ES-I3 (cell line): ENCODE data around the gene RAD51B.

Experiments used
- H3K36me3 ChIP-seq: 2 replicates; pipeline ENCODE4 v1.6.1; 2013; ENCODE audit warnings: mild to moderate bottlenecking, low read length, control low read depth, moderate library complexity; ENCODE audit not compliant: insufficient read depth
- H3K4me1 ChIP-seq: 2 replicates; pipeline ENCODE4 v1.6.1; 2013; ENCODE audit warnings: mild to moderate bottlenecking, control low read depth, low read length; ENCODE audit not compliant: insufficient read depth
- H3K9ac ChIP-seq: 2 replicates; pipeline ENCODE4 v1.6.1; 2013; ENCODE audit warnings: low read depth, mild to moderate bottlenecking, low read length, moderate library complexity
- H3K9me3 ChIP-seq: 2 replicates; pipeline ENCODE4 v1.6.1; 2013; ENCODE audit warnings: mild to moderate bottlenecking, low read length, moderate library complexity; ENCODE audit not compliant: control insufficient read depth, insufficient read depth

RAD51B gene

GRCh38 chr14:68675233-68675577 is 855.6 kb downstream of the RAD51B start:
- no peaks in the 10 kb centered on the region for H3K36me3 ChIP-seq
- H3K9me3 ChIP-seq, result no peaks in the 10 kb centered on the region
- H3K9ac ChIP-seq, result no peak overlapping the region
- no peaks in the 10 kb centered on the region for H3K4me1 ChIP-seq

GRCh38 chr14:68676511-68676943 is 856.9 kb downstream of the RAD51B start:
- no peaks in the 10 kb centered on the region for H3K36me3 ChIP-seq
- H3K9me3 ChIP-seq, result no peaks in the 10 kb centered on the region
- 0 out of 2 replicates have a peak, but pooled peaks cover 7% of the 10 kb centered on the region for H3K4me1 ChIP-seq
- no peak overlapping the region for H3K9ac ChIP-seq

DNA sequence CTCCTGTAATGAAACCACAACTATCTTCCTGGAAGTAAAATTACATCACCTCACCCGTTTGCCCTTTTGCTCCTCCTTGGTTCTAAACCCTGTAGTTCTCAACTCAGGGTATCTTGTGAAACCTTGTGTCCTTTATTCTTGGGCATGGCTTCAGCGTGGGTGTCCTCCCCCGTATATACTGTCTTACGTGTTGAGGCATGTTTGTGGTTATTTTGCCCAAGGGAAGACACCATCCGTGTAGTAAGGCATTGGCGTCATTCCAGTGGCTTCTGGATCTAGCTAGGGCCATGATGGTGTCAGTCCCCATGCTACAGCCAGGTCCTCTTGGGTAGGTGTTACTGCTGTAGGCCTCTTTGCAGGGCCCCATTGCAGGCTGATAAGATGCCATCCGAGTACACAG is 857.9 kb downstream of the RAD51B start:
- no peaks in the 10 kb centered on the region for H3K9me3 ChIP-seq
- no peaks in the 10 kb centered on the region for H3K36me3 ChIP-seq
- no peak overlapping the region for H3K9ac ChIP-seq
- H3K4me1 ChIP-seq, result peaks cover 16% of the 10 kb centered on the region

DNA sequence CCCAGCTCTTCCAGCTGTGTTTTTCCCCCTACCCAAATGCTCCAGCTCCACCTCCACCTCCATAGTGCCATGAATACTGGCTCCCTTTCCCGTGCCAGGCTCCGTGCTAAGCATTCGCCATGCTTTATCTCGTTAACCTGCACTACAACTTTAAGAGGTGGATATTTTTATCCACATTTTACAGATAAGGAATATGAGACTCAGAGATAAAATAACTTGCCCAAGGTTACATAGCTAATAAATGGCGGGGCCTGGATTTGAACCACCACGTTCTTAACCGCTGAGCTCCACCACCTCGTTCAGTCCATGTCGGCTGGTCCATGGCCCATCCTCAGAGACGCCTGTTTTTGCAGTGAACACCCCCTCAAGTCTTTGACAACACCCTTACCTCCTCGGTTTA is 858.3 kb downstream of the RAD51B start:
- Histone ChIP-seq H3K9ac (no peak overlapping the region), H3K9me3 (no peaks in the 10 kb centered on the region), H3K36me3 (no peaks in the 10 kb centered on the region), H3K4me1 (peaks cover 20% of the 10 kb centered on the region)

GRCh38 chr14:68678471-68678870 is 858.9 kb downstream of the RAD51B start:
- H3K4me1 ChIP-seq, result peaks cover 26% of the 10 kb centered on the region
- no peaks in the 10 kb centered on the region for H3K36me3 ChIP-seq
- H3K9ac ChIP-seq, result no peak overlapping the region
- H3K9me3 ChIP-seq, result no peaks in the 10 kb centered on the region

GRCh38 chr14:68679301-68679700 is 859.7 kb downstream of the RAD51B start:
- H3K9me3 ChIP-seq, result no peaks in the 10 kb centered on the region
- H3K4me1 ChIP-seq, result peaks cover 27% of the 10 kb centered on the region
- no peaks in the 10 kb centered on the region for H3K36me3 ChIP-seq
- no peak overlapping the region for H3K9ac ChIP-seq

DNA sequence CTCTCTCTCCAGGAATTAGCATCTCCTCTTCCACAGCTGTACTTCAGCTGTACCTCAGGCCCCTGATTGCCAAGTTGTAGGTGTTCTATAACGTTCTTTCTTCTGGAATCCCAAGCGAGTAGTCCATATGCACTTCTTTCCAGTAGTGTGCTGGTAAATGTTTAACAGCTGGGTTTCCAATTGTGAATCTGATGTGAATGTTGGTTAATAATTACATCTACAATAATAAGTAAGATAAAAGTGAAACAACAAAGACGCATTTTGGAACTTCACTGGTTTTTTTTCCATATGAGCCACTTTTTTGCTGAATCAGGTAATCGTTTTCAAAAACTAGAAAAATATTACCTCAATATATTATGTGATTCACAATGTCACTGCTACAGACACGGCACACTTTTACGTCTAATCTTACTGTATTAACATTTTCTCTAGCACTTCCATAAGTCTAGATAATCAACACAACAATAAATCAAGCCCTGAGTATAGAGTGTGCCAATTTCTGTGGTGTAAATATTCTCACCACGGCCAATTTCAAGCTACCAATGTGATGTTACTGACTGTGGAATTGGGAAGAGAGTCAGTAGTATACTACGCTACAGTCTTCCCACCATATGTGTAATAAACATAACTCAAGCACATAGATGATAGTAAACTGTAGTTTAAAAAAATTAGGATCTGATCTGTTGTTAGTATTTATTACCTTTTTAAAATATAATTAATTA is 860.3 kb downstream of the RAD51B start:
- Histone ChIP-seq H3K9me3 (no peaks in the 10 kb centered on the region), H3K9ac (no peak overlapping the region), H3K4me1 (peaks cover 27% of the 10 kb centered on the region), H3K36me3 (no peaks in the 10 kb centered on the region; the same call in 1 of the 2 replicates)

- Histone ChIP-seq H3K9ac (no peak overlapping the region), H3K36me3 (no peaks in the 10 kb centered on the region; the same call in 1 of the 2 replicates), H3K4me1 (peaks cover 33% of the 10 kb centered on the region), H3K9me3 (no peaks in the 10 kb centered on the region)
Observed at GRCh38 chr14:68680541-68681051, 861.0 kb downstream of the RAD51B start.

GRCh38 chr14:68681256-68682011 is 861.9 kb downstream of the RAD51B start:
- Histone ChIP-seq H3K4me1 (peaks cover 38% of the 10 kb centered on the region), H3K36me3 (no peaks in the 10 kb centered on the region; the same call in 1 of the 2 replicates), H3K9me3 (no peaks in the 10 kb centered on the region), H3K9ac (no peak overlapping the region)

DNA sequence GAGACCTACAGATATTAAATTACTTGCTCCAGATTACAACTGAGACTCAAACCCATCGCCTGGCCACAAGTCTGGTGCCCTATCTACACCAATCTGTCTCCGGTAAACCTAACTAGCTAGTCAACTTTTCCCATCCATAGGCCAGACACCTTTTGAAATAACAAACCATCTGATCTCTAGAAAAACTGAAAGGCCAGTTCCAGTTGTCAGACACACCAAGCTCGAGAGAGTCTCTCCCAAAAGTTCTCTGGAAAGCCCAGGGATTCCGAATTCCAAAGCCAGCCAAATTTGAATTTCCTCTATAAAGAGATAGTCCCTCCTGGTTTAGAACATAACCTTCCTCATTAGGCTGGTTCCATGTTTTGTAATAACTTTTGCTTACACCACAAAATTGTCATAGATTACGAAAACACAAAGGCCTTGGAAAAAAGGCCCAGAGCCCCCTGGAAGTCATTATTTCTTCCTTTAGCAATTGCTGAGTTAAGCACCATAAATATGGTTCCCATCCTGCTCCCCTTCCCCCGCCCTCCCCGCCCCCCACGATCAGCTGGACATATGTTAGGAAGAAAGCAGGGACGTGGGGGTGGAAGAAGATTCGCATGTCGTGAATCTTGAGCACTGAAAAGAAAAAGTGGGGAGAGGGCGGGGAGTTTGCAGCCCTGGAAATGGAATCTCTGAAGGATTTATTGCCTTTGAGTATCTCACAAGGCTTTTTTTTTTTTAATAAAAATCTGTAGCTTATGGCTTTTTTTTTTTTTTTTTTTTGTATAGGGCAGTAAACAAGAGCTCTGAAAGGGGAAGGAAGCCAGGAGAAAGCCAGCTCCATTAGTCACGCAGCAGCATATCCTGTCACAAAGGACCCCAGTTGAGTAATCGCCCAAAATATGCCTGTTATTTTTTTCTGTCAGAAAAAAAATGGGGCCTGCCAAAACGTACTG is 862.9 kb downstream of the RAD51B start:
- no peaks in the 10 kb centered on the region for H3K9me3 ChIP-seq
- no peak overlapping the region for H3K9ac ChIP-seq
- H3K4me1 ChIP-seq, result peaks cover 38% of the 10 kb centered on the region
- no peaks in the 10 kb centered on the region; the same call in 1 of the 2 replicates for H3K36me3 ChIP-seq

- Histone ChIP-seq H3K9ac (no peak overlapping the region), H3K9me3 (no peaks in the 10 kb centered on the region), H3K36me3 (no peaks in the 10 kb centered on the region; the same call in 1 of the 2 replicates), H3K4me1 (peaks cover 40% of the 10 kb centered on the region)
Observed at GRCh38 chr14:68683326-68683725, 863.7 kb downstream of the RAD51B start.

DNA sequence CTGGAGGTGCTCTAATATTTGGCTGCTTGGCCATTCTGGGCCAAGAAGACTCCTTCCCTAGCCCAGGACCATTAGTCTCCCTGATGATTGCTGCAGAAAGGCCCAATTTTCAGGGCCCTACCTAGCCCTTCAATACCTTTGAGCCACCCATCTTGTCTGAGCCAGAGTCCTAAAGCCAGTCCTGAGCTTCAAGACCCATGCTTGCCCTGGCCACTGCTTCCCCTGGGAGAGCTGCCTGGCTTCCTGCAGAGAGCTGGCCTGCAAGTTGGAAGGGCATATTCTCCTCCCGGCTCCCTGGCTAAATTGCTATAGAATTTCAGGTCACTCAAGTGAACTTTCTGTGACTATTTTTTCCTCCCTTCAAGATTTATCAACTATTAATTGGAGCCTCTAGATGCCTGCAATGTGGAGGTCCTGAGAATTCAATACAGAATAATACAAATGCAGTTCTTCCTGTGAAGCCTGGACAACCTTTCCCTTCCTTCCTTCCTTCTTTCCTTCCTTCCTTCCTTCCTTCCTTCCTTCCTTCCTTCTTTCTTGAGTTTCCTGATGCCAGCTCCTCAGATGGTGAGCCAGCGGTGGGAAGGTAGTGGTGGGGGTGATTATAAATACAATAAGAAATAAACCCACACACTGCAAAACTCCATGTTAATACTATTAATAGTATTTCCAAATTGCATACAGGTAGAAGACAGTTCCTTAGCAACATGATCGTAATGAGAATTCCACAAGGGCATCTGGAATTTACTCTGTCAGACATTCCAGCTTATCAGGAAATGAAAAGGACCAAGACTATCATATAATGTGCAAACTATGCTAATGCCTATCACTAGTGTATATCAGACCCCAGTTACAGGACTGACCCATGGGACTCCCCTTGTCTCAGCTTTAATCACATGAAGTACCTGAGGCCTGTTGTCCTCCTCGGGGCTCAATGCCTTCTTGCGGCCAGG is 865.2 kb downstream of the RAD51B start:
- Histone ChIP-seq H3K4me1 (peaks cover 54% of the 10 kb centered on the region), H3K9me3 (no peaks in the 10 kb centered on the region), H3K9ac (no peak overlapping the region), H3K36me3 (no peaks in the 10 kb centered on the region; the same call in 1 of the 2 replicates)
